ENCODE results near the gene AAR2. TPM values are rescaled to one million over a fixed set of nuclear protein-coding genes. Genes with fewer than 3 reads are reported as not detected.

Gene AAR2
- total RNA-seq, 1 experiment from 2014 or later: 24.9 TPM

- Histone ChIP-seq H2AFZ (ENCODE audit: low read length) (no peak overlapping the region), H3K27me3 (ENCODE audit: low read length) (no peaks in the 10 kb centered on the region), H3K79me2 (ENCODE audit: low read length) (no peaks in the 10 kb centered on the region), H3K9me3 (ENCODE audit: low read length) (no peaks in the 10 kb centered on the region), H3K4me3 (ENCODE audit: low read length) (no peak overlapping the region), H4K20me1 (ENCODE audit: insufficient read depth, low read depth, low read length) (no peaks in the 10 kb centered on the region), H3K27ac (ENCODE audit: low read length) (no peak overlapping the region), H3K4me2 (ENCODE audit: low read depth, low read length, poor library complexity, severe bottlenecking) (no peak overlapping the region), H3K4me1 (ENCODE audit: low read length) (no peaks in the 10 kb centered on the region), H3K9me2 (replicated peaks; ENCODE audit: insufficient read depth, low read length) (no peaks in the 10 kb centered on the region), H3K9ac (ENCODE audit: low read length) (no peak overlapping the region), H3K36me3 (ENCODE audit: insufficient read depth, low read length) (no peaks in the 10 kb centered on the region)
- DNase-seq: no peak
These were observed 45.6 kb downstream of the AAR2 start for GRCh38 chr20:36281785-36282380.

- no peaks in the 10 kb centered on the region for H3K9me3 ChIP-seq (ENCODE audit: low read length)
- DNase-seq: no peak
- H3K27ac ChIP-seq (ENCODE audit: low read length): no peak overlapping the region
These were observed 48.5 kb downstream of the AAR2 start for GRCh38 chr20:36284751-36285150.

GRCh38 chr20:36285746-36286447 lies 49.6 kb downstream of the AAR2 start:
- H3K9ac ChIP-seq (ENCODE audit: low read length): no peak overlapping the region
- H3K79me2 ChIP-seq (ENCODE audit: low read length): no peaks in the 10 kb centered on the region
- no peaks in the 10 kb centered on the region for H4K20me1 ChIP-seq (ENCODE audit: insufficient read depth, low read depth, low read length)
- no peak overlapping the region for H3K4me2 ChIP-seq (ENCODE audit: low read depth, low read length, poor library complexity, severe bottlenecking)
- no peak overlapping the region for H2AFZ ChIP-seq (ENCODE audit: low read length)
- H3K4me1 ChIP-seq (ENCODE audit: low read length): no peaks in the 10 kb centered on the region
- H3K27me3 ChIP-seq (ENCODE audit: low read length): no peaks in the 10 kb centered on the region
- H3K9me3 ChIP-seq (ENCODE audit: low read length): no peaks in the 10 kb centered on the region
- no peak overlapping the region for H3K27ac ChIP-seq (ENCODE audit: low read length)
- no peaks in the 10 kb centered on the region for H3K36me3 ChIP-seq (ENCODE audit: insufficient read depth, low read length)
- no peak for DNase-seq
- no peak overlapping the region for H3K4me3 ChIP-seq (ENCODE audit: low read length)
- no peaks in the 10 kb centered on the region for H3K9me2 ChIP-seq (replicated peaks; ENCODE audit: insufficient read depth, low read length)

More at GRCh38 chr20:36284751-36285150, 48.5 kb downstream of the AAR2 start:
- no peaks in the 10 kb centered on the region for H3K36me3 ChIP-seq (ENCODE audit: insufficient read depth, low read length)
- H3K27me3 ChIP-seq (ENCODE audit: low read length): no peaks in the 10 kb centered on the region
- no peak overlapping the region for H2AFZ ChIP-seq (ENCODE audit: low read length)
- H3K4me1 ChIP-seq (ENCODE audit: low read length): no peaks in the 10 kb centered on the region
- no peaks in the 10 kb centered on the region for H3K79me2 ChIP-seq (ENCODE audit: low read length)
- no peak overlapping the region for H3K4me2 ChIP-seq (ENCODE audit: low read depth, low read length, poor library complexity, severe bottlenecking)
- no peak overlapping the region for H3K9ac ChIP-seq (ENCODE audit: low read length)
- no peaks in the 10 kb centered on the region for H3K9me2 ChIP-seq (replicated peaks; ENCODE audit: insufficient read depth, low read length)
- no peak overlapping the region for H3K4me3 ChIP-seq (ENCODE audit: low read length)
- no peaks in the 10 kb centered on the region for H4K20me1 ChIP-seq (ENCODE audit: insufficient read depth, low read depth, low read length)

GRCh38 chr20:36297656-36298055 lies 61.4 kb downstream of the AAR2 start:
- Histone ChIP-seq H2AFZ (ENCODE audit: low read length) (no peak overlapping the region), H3K9ac (ENCODE audit: low read length) (no peak overlapping the region), H3K9me2 (replicated peaks; ENCODE audit: insufficient read depth, low read length) (no peaks in the 10 kb centered on the region), H3K4me2 (ENCODE audit: low read depth, low read length, poor library complexity, severe bottlenecking) (no peak overlapping the region), H3K36me3 (ENCODE audit: insufficient read depth, low read length) (no peaks in the 10 kb centered on the region), H3K27me3 (ENCODE audit: low read length) (no peaks in the 10 kb centered on the region), H3K27ac (ENCODE audit: low read length) (no peak overlapping the region), H4K20me1 (ENCODE audit: insufficient read depth, low read depth, low read length) (no peaks in the 10 kb centered on the region), H3K79me2 (ENCODE audit: low read length) (no peaks in the 10 kb centered on the region), H3K4me1 (ENCODE audit: low read length) (no peaks in the 10 kb centered on the region), H3K9me3 (ENCODE audit: low read length) (no peaks in the 10 kb centered on the region), H3K4me3 (ENCODE audit: low read length) (no peak overlapping the region)
- no peak for DNase-seq

GRCh38 chr20:36298061-36298460 lies 61.8 kb downstream of the AAR2 start:
- Histone ChIP-seq H3K9ac (ENCODE audit: low read length) (no peak overlapping the region), H4K20me1 (ENCODE audit: insufficient read depth, low read depth, low read length) (no peaks in the 10 kb centered on the region), H3K27ac (ENCODE audit: low read length) (no peak overlapping the region), H3K9me3 (ENCODE audit: low read length) (no peaks in the 10 kb centered on the region), H3K9me2 (replicated peaks; ENCODE audit: insufficient read depth, low read length) (no peaks in the 10 kb centered on the region), H3K4me3 (ENCODE audit: low read length) (no peak overlapping the region), H3K79me2 (ENCODE audit: low read length) (no peaks in the 10 kb centered on the region), H2AFZ (ENCODE audit: low read length) (no peak overlapping the region), H3K4me1 (ENCODE audit: low read length) (no peaks in the 10 kb centered on the region), H3K36me3 (ENCODE audit: insufficient read depth, low read length) (no peaks in the 10 kb centered on the region), H3K27me3 (ENCODE audit: low read length) (no peaks in the 10 kb centered on the region), H3K4me2 (ENCODE audit: low read depth, low read length, poor library complexity, severe bottlenecking) (no peak overlapping the region)
- peak; percentile 15 for DNase-seq

- Histone ChIP-seq H3K79me2 (ENCODE audit: low read length) (no peaks in the 10 kb centered on the region), H3K4me1 (ENCODE audit: low read length) (no peaks in the 10 kb centered on the region), H3K27ac (ENCODE audit: low read length) (no peak overlapping the region), H3K9ac (ENCODE audit: low read length) (no peak overlapping the region), H3K4me2 (ENCODE audit: low read depth, low read length, poor library complexity, severe bottlenecking) (no peak overlapping the region), H3K9me3 (ENCODE audit: low read length) (no peaks in the 10 kb centered on the region), H2AFZ (ENCODE audit: low read length) (no peak overlapping the region), H4K20me1 (ENCODE audit: insufficient read depth, low read depth, low read length) (no peaks in the 10 kb centered on the region), H3K36me3 (ENCODE audit: insufficient read depth, low read length) (no peaks in the 10 kb centered on the region), H3K9me2 (replicated peaks; ENCODE audit: insufficient read depth, low read length) (no peaks in the 10 kb centered on the region), H3K4me3 (ENCODE audit: low read length) (no peak overlapping the region), H3K27me3 (ENCODE audit: low read length) (no peaks in the 10 kb centered on the region)
- DNase-seq: peak; percentile 4
These were observed 62.6 kb downstream of the AAR2 start for GRCh38 chr20:36298795-36299339.

DNA sequence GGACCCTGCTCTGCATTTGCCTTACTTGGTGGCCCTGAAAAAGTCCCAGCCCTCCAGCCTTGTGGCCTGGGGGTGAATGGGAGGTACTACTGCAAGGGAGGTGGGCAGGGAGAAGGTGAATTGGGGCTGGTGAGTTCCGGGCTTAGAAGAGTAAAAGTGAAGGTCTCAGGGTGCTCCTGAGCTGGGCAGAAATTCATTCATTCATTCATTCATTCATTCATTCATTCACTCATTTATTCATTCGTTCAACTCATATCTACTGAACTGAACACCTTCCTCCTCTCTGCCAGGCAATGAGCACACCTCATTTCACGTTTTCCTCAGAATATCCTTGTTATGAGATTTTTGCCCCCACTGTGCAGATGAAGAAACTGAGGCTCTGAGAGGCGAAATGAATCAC lies 63.2 kb downstream of the AAR2 start:
- Histone ChIP-seq H3K4me1 (ENCODE audit: low read length) (no peaks in the 10 kb centered on the region), H3K9me3 (ENCODE audit: low read length) (no peaks in the 10 kb centered on the region), H3K79me2 (ENCODE audit: low read length) (no peaks in the 10 kb centered on the region), H3K4me2 (ENCODE audit: low read depth, low read length, poor library complexity, severe bottlenecking) (no peak overlapping the region), H3K27ac (ENCODE audit: low read length) (no peak overlapping the region), H3K4me3 (ENCODE audit: low read length) (no peak overlapping the region), H2AFZ (ENCODE audit: low read length) (no peak overlapping the region), H4K20me1 (ENCODE audit: insufficient read depth, low read depth, low read length) (no peaks in the 10 kb centered on the region), H3K9ac (ENCODE audit: low read length) (no peak overlapping the region), H3K9me2 (replicated peaks; ENCODE audit: insufficient read depth, low read length) (no peaks in the 10 kb centered on the region), H3K36me3 (ENCODE audit: insufficient read depth, low read length) (no peaks in the 10 kb centered on the region), H3K27me3 (ENCODE audit: low read length) (no peaks in the 10 kb centered on the region)
- DNase-seq: no peak

- Histone ChIP-seq H3K79me2 (ENCODE audit: low read length) (no peaks in the 10 kb centered on the region), H3K27ac (ENCODE audit: low read length) (no peak overlapping the region), H3K9me3 (ENCODE audit: low read length) (no peaks in the 10 kb centered on the region), H3K9me2 (replicated peaks; ENCODE audit: insufficient read depth, low read length) (no peaks in the 10 kb centered on the region), H3K27me3 (ENCODE audit: low read length) (no peaks in the 10 kb centered on the region), H3K4me2 (ENCODE audit: low read depth, low read length, poor library complexity, severe bottlenecking) (no peak overlapping the region), H2AFZ (ENCODE audit: low read length) (no peak overlapping the region), H3K9ac (ENCODE audit: low read length) (no peak overlapping the region), H3K4me3 (ENCODE audit: low read length) (no peak overlapping the region), H3K4me1 (ENCODE audit: low read length) (no peaks in the 10 kb centered on the region), H4K20me1 (ENCODE audit: insufficient read depth, low read depth, low read length) (no peaks in the 10 kb centered on the region), H3K36me3 (ENCODE audit: insufficient read depth, low read length) (no peaks in the 10 kb centered on the region)
- no peak for DNase-seq
These were observed 65.3 kb downstream of the AAR2 start for GRCh38 chr20:36301359-36302119.
